OCI-LY7 (cell line): Measurements from ENCODE around the gene FOXP1. TPM values are rescaled to one million over a fixed set of nuclear protein-coding genes. Genes with fewer than 3 reads are reported as not detected.

ENCODE experiments used
- BruUV-seq: library from RNA; stranded (reverse); fragments of 400-500 nt; replicated peaks from 2 replicates; lab custom pipeline; 2021; lab: Mats Ljungman, UMichigan
- CTCF ChIA-PET: fragments of 300-600 bp; sonication (Branson Sonifier 250); formaldehyde crosslinking; loops from one replicate; lab custom pipeline; 2022; ENCODE audit warnings: antibody characterized with exemption; ENCODE audit not compliant: unreplicated experiment; lab: Charles Lee
- POLR2A ChIA-PET: fragments of 300-600 bp; sonication (Branson Sonifier 250); formaldehyde crosslinking; loops from one replicate; lab custom pipeline; 2022; ENCODE audit warnings: antibody characterized with exemption; lab: Charles Lee
- DNase-seq: peaks from one replicate; pipeline ENCODE4 v3.0.0-alpha.2; 2015; ENCODE audit warnings: low spot score
- H2AFZ ChIP-seq: fragments of 200-600 bp; sonication (generic), shearing (Covaris generic); 2 replicates; pipeline ENCODE4 v1.6.1; 2014; ENCODE audit warnings: mild to moderate bottlenecking, antibody characterized with exemption, low read length, moderate library complexity
- H3K27ac ChIP-seq: fragments of 200-600 bp; sonication (generic); 2 replicates; pipeline ENCODE4 v1.5.1; 2014; ENCODE audit warnings: mixed run types, low read depth, mild to moderate bottlenecking, moderate library complexity, low read length, inconsistent platforms; ENCODE audit not compliant: poor library complexity, severe bottlenecking
- H3K36me3 ChIP-seq: fragments of 200-600 bp; sonication (generic); 2 replicates; pipeline ENCODE4 v1.6.1; 2014; ENCODE audit warnings: mild to moderate bottlenecking, antibody characterized with exemption, low read length, moderate library complexity, mixed read lengths; ENCODE audit not compliant: insufficient read depth
- H3K4me1 ChIP-seq: fragments of 200-600 bp; sonication (generic); 2 replicates; pipeline ENCODE4 v1.5.1; 2014; ENCODE audit warnings: mild to moderate bottlenecking, low read length; ENCODE audit not compliant: insufficient read depth, poor library complexity, severe bottlenecking
- H3K4me2 ChIP-seq: fragments of 200-600 bp; sonication (generic); 2 replicates; pipeline ENCODE4 v1.6.1; 2014; ENCODE audit warnings: mild to moderate bottlenecking, low read length
- H3K4me3 ChIP-seq: fragments of 200-600 bp; sonication (generic); 2 replicates; pipeline ENCODE4 v1.5.1; 2014; ENCODE audit warnings: mild to moderate bottlenecking, low read depth, low read length; ENCODE audit not compliant: poor library complexity, severe bottlenecking
- H3K79me2 ChIP-seq: fragments of 200-600 bp; sonication (generic); 2 replicates; pipeline ENCODE4 v1.6.1; 2016; ENCODE audit warnings: low read depth, mild to moderate bottlenecking, low read length, moderate library complexity, mixed read lengths; ENCODE audit not compliant: insufficient read depth
- H3K9me2 ChIP-seq: fragments of 200-600 bp; sonication (generic); 2 replicates; pipeline ENCODE4 v1.6.1; 2016; ENCODE audit warnings: mild to moderate bottlenecking, low read length, mixed read lengths; ENCODE audit not compliant: insufficient read depth
- H3K9me3 ChIP-seq: fragments of 200-600 bp; sonication (generic); 2 replicates; pipeline ENCODE4 v1.6.1; 2014; ENCODE audit warnings: mild to moderate bottlenecking, mixed run types, low read length, mixed read lengths
- H4K20me1 ChIP-seq: fragments of 200-600 bp; sonication (generic); 2 replicates; pipeline ENCODE4 v1.6.1; 2014; ENCODE audit warnings: mild to moderate bottlenecking, antibody characterized with exemption, low read length, moderate library complexity, mixed read lengths; ENCODE audit not compliant: insufficient read depth
- CTCF ChIP-seq: fragments of 200-600 bp; sonication (generic); conservative IDR thresholded peaks from 2 replicates; pipeline ENCODE4 v1.5.1; 2014; ENCODE audit warnings: mild to moderate bottlenecking, antibody characterized with exemption, low read length, moderate library complexity, mixed read lengths
- EZH2phosphoT487 ChIP-seq: fragments of 200-600 bp; sonication (generic); IDR thresholded peaks from 2 replicates; pipeline ENCODE4 v1.6.1; 2018; ENCODE audit warnings: low read depth, borderline replicate concordance, mild to moderate bottlenecking, mixed run types, antibody characterized with exemption, low read length, moderate library complexity, mixed read lengths
- intact Hi-C: fragments of 100-400 bp; cut with micrococcal nuclease; formaldehyde crosslinking; loops from one replicate; pipeline ENCODE4 v1.10.0; 2022; ENCODE audit not compliant: unreplicated experiment
- total RNA-seq, 2 experiments: library from RNA; depleted of rRNA in 1 of 2; stranded (reverse); fragments of >200 nt in 1 of 2; shearing (Covaris generic) in 1 of 2; gene quantifications; 2 replicates each; pipeline ENCODE4 v1.2.3, GENCODE V29; 2014 to 2022

Gene FOXP1
- total RNA-seq, 2 experiments from 2014 or later, result 87.3 to 151 TPM

DNA sequence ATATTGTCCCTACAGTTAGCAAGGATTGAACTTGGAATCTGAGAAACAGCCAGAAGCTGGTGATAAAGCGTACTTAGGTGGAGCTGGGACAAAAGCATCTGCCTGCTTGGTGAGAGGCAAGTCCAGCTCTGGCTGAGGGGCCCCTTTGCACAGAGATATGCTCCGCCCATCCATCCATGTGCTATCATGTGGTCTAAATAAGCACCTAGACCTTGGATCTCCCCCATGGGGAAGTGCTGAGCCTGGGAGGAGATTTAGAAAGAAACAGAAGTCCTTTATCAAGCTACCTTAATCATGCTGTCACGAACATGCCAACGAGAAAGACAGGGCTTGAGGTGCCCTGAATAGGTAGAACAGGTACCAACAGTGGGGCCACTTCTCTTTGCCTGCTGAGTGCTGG, 369.5 kb downstream of the FOXP1 start:
- Histone ChIP-seq H3K27ac (no peak overlapping the region), H3K36me3 (no peaks in the 10 kb centered on the region), H3K9me3 (no peaks in the 10 kb centered on the region), H3K4me3 (no peak overlapping the region), H2AFZ (no peak overlapping the region), H3K4me2 (no peak overlapping the region), H3K4me1 (peaks cover 16% of the 10 kb centered on the region), H4K20me1 (0 out of 2 replicates have a peak, but pooled peaks cover 3% of the 10 kb centered on the region), H3K79me2 (no peaks in the 10 kb centered on the region), H3K9me2 (no peaks in the 10 kb centered on the region)
- POLR2A ChIA-PET, result no interaction called here
- intact Hi-C loops, result no loop called here
- CTCF ChIA-PET, result no interaction called here
- TF ChIP-seq CTCF, result no peak
- no peak for TF ChIP-seq EZH2phosphoT487
- no peak for DNase-seq
- no TSS peak for BruUV-seq

DNA sequence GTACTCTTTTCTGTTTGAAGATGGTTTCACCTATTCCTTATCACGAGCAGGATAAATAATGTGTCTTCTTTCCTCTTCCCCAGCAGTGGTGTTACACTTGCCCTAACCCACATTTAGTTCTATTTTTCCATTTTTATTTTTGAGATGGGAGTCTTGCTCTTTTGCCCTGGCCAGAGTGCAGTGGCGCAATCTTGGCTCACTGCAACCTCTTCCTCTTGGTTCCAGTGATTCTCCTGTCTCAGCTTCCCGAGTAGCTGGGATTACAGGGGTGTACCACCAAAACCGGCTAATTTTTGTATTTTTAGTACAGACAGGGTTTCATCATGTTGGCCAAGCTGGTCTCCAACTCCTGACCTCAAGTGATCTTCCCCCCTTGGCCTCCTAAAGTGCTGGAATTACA, 372.4 kb downstream of the FOXP1 start:
- H3K9me3 ChIP-seq, result no peaks in the 10 kb centered on the region
- no peak overlapping the region for H2AFZ ChIP-seq
- peaks cover 9% of the 10 kb centered on the region for H3K4me1 ChIP-seq
- DNase-seq, result no peak
- no peaks in the 10 kb centered on the region for H4K20me1 ChIP-seq
- intact Hi-C loops, result no loop called here
- TF ChIP-seq EZH2phosphoT487 (no peak), CTCF (no peak)
- POLR2A ChIA-PET, result no interaction called here
- H3K4me2 ChIP-seq, result no peak overlapping the region
- H3K4me3 ChIP-seq, result no peak overlapping the region
- CTCF ChIA-PET, result no interaction called here
- no peaks in the 10 kb centered on the region for H3K9me2 ChIP-seq
- no peaks in the 10 kb centered on the region for H3K36me3 ChIP-seq
- no TSS peak for BruUV-seq
- H3K79me2 ChIP-seq, result no peaks in the 10 kb centered on the region
- H3K27ac ChIP-seq, result no peak overlapping the region

DNA sequence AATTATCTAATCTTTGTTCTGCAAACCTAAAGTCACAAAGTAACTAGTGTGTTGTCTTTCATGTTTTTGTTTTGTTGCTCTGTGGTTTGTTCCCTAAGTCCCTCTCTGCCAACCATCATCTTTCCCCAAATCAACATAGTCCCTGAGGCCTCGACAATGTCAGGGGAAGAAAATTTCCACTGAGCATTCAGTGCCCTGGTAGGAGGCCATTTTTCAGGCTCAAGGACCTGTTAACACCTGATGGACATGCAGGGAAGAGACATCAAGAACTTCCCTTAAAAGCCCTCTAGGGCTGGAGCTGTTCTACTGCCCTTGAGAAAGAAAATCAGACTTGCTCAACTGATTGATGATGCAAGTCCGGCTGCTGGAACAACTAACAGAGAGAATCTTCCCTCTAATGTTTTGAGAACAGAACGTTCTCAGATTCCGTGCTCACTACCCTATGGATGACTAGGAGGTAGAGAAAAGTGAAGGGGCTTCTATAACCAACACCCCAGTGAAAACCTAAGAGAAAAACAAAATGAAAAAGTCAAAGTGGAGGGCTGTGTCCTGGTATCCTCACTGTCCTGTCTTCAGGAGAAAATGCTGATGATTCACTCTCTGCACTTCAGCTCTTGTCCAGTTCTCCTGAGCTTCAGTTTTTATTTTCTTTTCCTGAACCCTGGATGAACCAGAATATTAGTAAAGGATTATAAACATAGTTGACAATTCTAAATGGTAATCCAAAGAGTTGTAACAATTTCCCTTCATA, 373.1 kb downstream of the FOXP1 start:
- Histone ChIP-seq H3K36me3 (no peaks in the 10 kb centered on the region), H3K4me2 (no peak overlapping the region), H3K4me1 (peaks cover 5% of the 10 kb centered on the region), H3K9me3 (no peaks in the 10 kb centered on the region), H3K9me2 (no peaks in the 10 kb centered on the region), H4K20me1 (no peaks in the 10 kb centered on the region), H2AFZ (no peak overlapping the region), H3K27ac (no peak overlapping the region), H3K4me3 (no peak overlapping the region), H3K79me2 (no peaks in the 10 kb centered on the region)
- no peak for TF ChIP-seq EZH2phosphoT487
- TF ChIP-seq CTCF, result no peak
- ChIA-PET POLR2A (no interaction called here), CTCF (no interaction called here)
- intact Hi-C loops, result no loop called here
- no peak for DNase-seq
- no TSS peak for BruUV-seq
